HepG2 (cell line): ENCODE measurements around the gene NR2F1. TPM values are rescaled to one million over a fixed set of nuclear protein-coding genes. Genes with fewer than 3 reads are reported as not detected.

Experiments used
- AKAP8 ChIP-seq: sonication (generic); formaldehyde crosslinking; IDR thresholded peaks from 2 replicates; pipeline ENCODE4 v1.5.1; 2020; ENCODE audit warnings: mild to moderate bottlenecking, missing genetic modification reagents
- ARID5B ChIP-seq: IDR thresholded peaks from 2 replicates; pipeline ENCODE4 v1.4.0; 2020; ENCODE audit warnings: mild to moderate bottlenecking, missing genetic modification reagents
- E2F2 ChIP-seq: sonication (generic); formaldehyde crosslinking; IDR thresholded peaks from 2 replicates; pipeline ENCODE4 v1.4.0; 2020; ENCODE audit warnings: missing genetic modification reagents, borderline replicate concordance
- FOXP1 ChIP-seq, 2 experiments: fragments of 450-650 bp in 1 of 2; IDR thresholded peaks; 2 replicates each; pipeline ENCODE4 v1.6.1; 2017 to 2018; ENCODE audit warnings: antibody characterized with exemption in 1 of 2
- HBP1 ChIP-seq: IDR thresholded peaks from 2 replicates; pipeline ENCODE4 v1.6.1; 2016; ENCODE audit warnings: low read depth, control low read depth
- HNRNPL ChIP-seq: fragments of 200-400 bp; formaldehyde crosslinking; IDR thresholded peaks from 2 replicates; pipeline ENCODE4 v1.6.1; 2017; ENCODE audit warnings: mild to moderate bottlenecking, low read depth, low read length
- IKZF5 ChIP-seq: IDR thresholded peaks from 2 replicates; pipeline ENCODE4 v1.6.1; 2018; ENCODE audit warnings: missing genetic modification reagents, mild to moderate bottlenecking, missing compliant biosample characterization
- KIAA2018 ChIP-seq: sonication (generic); formaldehyde crosslinking; IDR thresholded peaks from 2 replicates; pipeline ENCODE4 v1.5.0; 2020; ENCODE audit warnings: mild to moderate bottlenecking, missing genetic modification reagents, borderline replicate concordance
- ZBTB42 ChIP-seq: sonication (generic); formaldehyde crosslinking; IDR thresholded peaks from 2 replicates; pipeline ENCODE4 v1.5.0; 2020; ENCODE audit warnings: mild to moderate bottlenecking, missing genetic modification reagents
- ZBTB7A ChIP-seq: sonication (generic); formaldehyde crosslinking; IDR thresholded peaks from 2 replicates; pipeline ENCODE4 v1.8.0; 2022; ENCODE audit warnings: mild to moderate bottlenecking, missing genetic modification reagents
- ZNF33A ChIP-seq: sonication (generic); formaldehyde crosslinking; IDR thresholded peaks from 2 replicates; pipeline ENCODE4 v1.5.1; 2020; ENCODE audit warnings: missing genetic modification reagents, mild to moderate bottlenecking, moderate library complexity, borderline replicate concordance
- ZNF879 ChIP-seq: sonication (generic); formaldehyde crosslinking; IDR thresholded peaks from 2 replicates; pipeline ENCODE4 v1.8.1; 2023; ENCODE audit warnings: missing genetic modification reagents
- polyA plus RNA-seq, 8 experiments: library from polyadenylated mRNA; depleted of rRNA in 3 of 8; stranded (reverse) in 7 of 8; unstranded in 1 of 8; fragments of >200 nt; fragmentation: Illumina TruSeq in 4 of 8; extraction: Trizol in 4 of 8; gene quantifications; 2 replicates each; pipeline versions ENCODE4 v1.2.1 to v1.2.3, GENCODE V29; 2011 to 2016; ENCODE audit warnings: low read depth in 4 of 8, missing spikeins in 1 of 8, mixed read lengths in 1 of 8; ENCODE audit not compliant: insufficient read depth in 1 of 8
- total RNA-seq, 5 experiments: library from RNA; depleted of rRNA; stranded (reverse); fragments of >200 nt; fragmentation: Illumina TruSeq; extraction: Trizol; gene quantifications; 2 replicates each; pipeline ENCODE4 v1.2.3, GENCODE V29; 2016; ENCODE audit warnings: low read depth in 1 of 5

NR2F1 gene
- total and polyA plus RNA-seq, 2 of the 13 experiments (the other 11 are each of a cell fraction or from before 2014, with no cell fraction given) = 17.1 to 59.7 TPM

GRCh38 chr5:93578813-93579691 lies 4.0 kb upstream of the NR2F1 start (continued):
- no peak for TF ChIP-seq E2F2 (CRISPR knock-in tag)
- no peak for TF ChIP-seq AKAP8 (CRISPR knock-in tag)
- TF ChIP-seq ZNF879 (CRISPR knock-in tag) = no peak
- no peak for TF ChIP-seq HBP1 (CRISPR knock-in tag)
- TF ChIP-seq ARID5B (CRISPR knock-in tag) = no peak
- no peak for TF ChIP-seq FOXP1 (IDR thresholded peaks at IDR 0.05)
- TF ChIP-seq FOXP1 (CRISPR knock-in tag; IDR thresholded peaks at IDR 0.05) = no peak
- TF ChIP-seq ZBTB42 (CRISPR knock-in tag) = no peak
- no peak for TF ChIP-seq HNRNPL
- TF ChIP-seq ZBTB7A (CRISPR knock-in tag) = no peak
- TF ChIP-seq IKZF5 (CRISPR knock-in tag) = no peak
- TF ChIP-seq KIAA2018 (CRISPR knock-in tag) = no peak
- TF ChIP-seq ZNF33A (CRISPR knock-in tag) = no peak
